ENCODE data around the gene STK32A.

DNA sequence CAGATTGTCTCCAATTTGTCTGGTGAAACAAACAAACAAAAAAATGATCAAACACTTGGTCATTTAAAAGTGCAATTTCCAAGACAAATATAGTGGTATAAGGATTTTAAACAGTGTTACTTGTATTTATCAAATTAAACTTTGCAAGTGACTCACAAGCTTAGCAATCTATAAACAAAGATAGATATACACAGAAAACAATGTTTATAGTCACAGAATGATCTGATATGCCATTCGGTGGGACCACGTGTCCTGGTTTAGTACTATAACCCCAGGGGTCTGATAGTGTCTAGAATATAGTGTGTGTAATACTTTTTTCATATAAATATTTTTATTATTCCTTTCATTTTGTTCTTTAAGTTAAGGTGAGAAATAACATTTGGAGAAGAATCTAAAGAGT is 183.8 kb downstream of the STK32A start:
- TF ChIP-seq CTCF (IDR thresholded peaks at IDR 0.05) (no peak), EP300 (IDR thresholded peaks at IDR 0.05) (no peak), POLR2AphosphoS5 (IDR thresholded peaks at IDR 0.05) (no peak)
